PC-3 (cell line): ENCODE results near the gene MARF1.

Source experiments
- CTCF ChIP-seq: fragments of 300-600 bp; sonication (generic); conservative IDR thresholded peaks from 2 replicates; pipeline ENCODE4 v1.5.1; 2017; ENCODE audit warnings: antibody characterized with exemption, low read depth, mild to moderate bottlenecking, low read length
- EZH2 ChIP-seq: fragments of 300-600 bp; sonication (generic); IDR thresholded peaks from one replicate; pipeline ENCODE4 v1.6.1; 2017; ENCODE audit warnings: antibody characterized with exemption, mild to moderate bottlenecking, low read length; ENCODE audit not compliant: unreplicated experiment

- TF ChIP-seq CTCF, result no peak
- no peak for TF ChIP-seq EZH2
Observed at GRCh38 chr16:15616012-15616411, 26.9 kb downstream of the MARF1 start.
